ENCODE results near the gene MYO1H. TPM values are rescaled to one million over a fixed set of nuclear protein-coding genes. Genes with fewer than 3 reads are reported as not detected.

The MYO1H gene
- total and polyA plus RNA-seq, 2 of the 8 experiments (the other 6 are each of a cell fraction or from before 2014, with no cell fraction given) = 0.03 TPM; not detected in 1

DNA sequence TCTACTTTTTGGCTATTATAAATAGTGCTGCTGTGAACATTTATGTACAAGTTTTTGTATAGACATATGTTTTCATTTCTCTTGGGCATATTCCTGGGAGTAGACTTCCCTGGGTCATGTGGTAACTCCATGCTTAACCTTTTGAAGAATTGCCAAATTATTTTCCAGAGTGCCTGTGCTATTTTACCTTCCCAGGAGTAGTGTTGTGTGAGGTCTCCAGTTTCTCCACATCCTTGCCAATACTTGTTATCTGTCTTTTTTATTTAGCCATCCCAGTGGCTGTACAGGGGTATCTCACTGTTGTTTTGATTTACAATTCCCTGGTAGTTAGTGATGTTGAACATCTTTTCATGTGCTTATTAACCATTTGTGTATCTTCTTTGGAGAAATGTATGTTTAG is 148.6 kb downstream of the MYO1H start:
- FAIRE-seq = no peak
- no peak overlapping the region for H4K91ac ChIP-seq (replicated peaks; ENCODE audit: insufficient read length, low read length)
- H3K79me1 ChIP-seq (ENCODE audit: low read depth, low read length) = no peaks in the 10 kb centered on the region
- 0 out of 4 replicates have a peak, but pooled peaks cover 0 to 4% of the 10 kb centered on the region in 2 experiments for H3K9me3 ChIP-seq (ENCODE audit: insufficient read depth in 2 of 2, low read depth in 1 of 2, low read length in 1 of 2)
- no peak overlapping the region for H3K27ac ChIP-seq (ENCODE audit: low read depth, low read length)
- no peak overlapping the region for H4K8ac ChIP-seq (ENCODE audit: extremely low read depth, insufficient read depth, low read length)
- no peak overlapping the region for H3K23ac ChIP-seq (ENCODE audit: insufficient read length)
- no peak overlapping the region for H2BK5ac ChIP-seq (ENCODE audit: low read depth, low read length)
- TF ChIP-seq RFX5 (IDR thresholded peaks at IDR 0.05; ENCODE audit: borderline replicate concordance, low read depth, low read length) (no peak), TEAD4 (IDR thresholded peaks at IDR 0.05; ENCODE audit: low read depth, low read length) (no peak), CBX5 (IDR thresholded peaks at IDR 0.05; ENCODE audit: low read depth, low read length) (no peak), GTF2F1 (IDR thresholded peaks at IDR 0.05; ENCODE audit: borderline replicate concordance, low read depth, low read length) (no peak), SIN3A (conservative IDR thresholded peaks at IDR 0.05 in 1 of 2, IDR thresholded peaks at IDR 0.05 in 1 of 2; ENCODE audit: low read depth in 1 of 2, low read length in 2 of 2) (no peak), EGR1 (IDR thresholded peaks at IDR 0.05; ENCODE audit: borderline replicate concordance, low read depth, low read length) (no peak)
- H3K56ac ChIP-seq (replicated peaks; ENCODE audit: insufficient read length, low read depth, low read length) = no peak overlapping the region
- no peaks in the 10 kb centered on the region for H3K79me2 ChIP-seq (ENCODE audit: control insufficient read depth in 1 of 2, insufficient read depth in 2 of 2, low read length in 2 of 2)
- no peak overlapping the region for H2BK12ac ChIP-seq (ENCODE audit: low read depth, low read length)
- H2BK120ac ChIP-seq (replicated peaks; ENCODE audit: low read depth, low read length) = no peak overlapping the region
- H4K20me1 ChIP-seq (replicated peaks in 1 of 2; ENCODE audit: control insufficient read depth in 1 of 2, insufficient read depth in 2 of 2, low read length in 2 of 2) = no peaks in the 10 kb centered on the region
- no peak overlapping the region for H4K5ac ChIP-seq (ENCODE audit: insufficient read length, low read depth, low read length)
- H3K4ac ChIP-seq (replicated peaks; ENCODE audit: insufficient read length, low read depth, low read length) = no peak overlapping the region
- ChIA-PET POLR2A (ENCODE audit: partially characterized antibody) (no interaction called here), CTCF (ENCODE audit: partially characterized antibody) (interaction anchor here (1.3 kb wide), 1 partner anchor 27 kb away, joined by 3 read pairs; no protein-coding TSS in a partner anchor)
- H3K9ac ChIP-seq (replicated peaks in 1 of 4; ENCODE audit: extremely low read depth in 1 of 4, low read depth in 3 of 4, low read length in 3 of 4) = no peak overlapping the region
- H3K27me3 ChIP-seq (replicated peaks in 1 of 4; ENCODE audit: control insufficient read depth in 3 of 4, extremely low read depth in 1 of 4, insufficient read depth in 3 of 4, low read length in 3 of 4) = no peaks in the 10 kb centered on the region
- no peak overlapping the region for H2AK5ac ChIP-seq (ENCODE audit: low read depth, low read length)
- H3K4me2 ChIP-seq (ENCODE audit: insufficient read depth in 1 of 2, low read depth in 2 of 2, low read length in 2 of 2) = no peak overlapping the region
- H3K18ac ChIP-seq (ENCODE audit: extremely low read depth, low read length) = no peak overlapping the region
- peaks cover 0 to 36% (median 18%) of the 10 kb centered on the region in 4 experiments; a peak in 7 of 8 replicates for H3K36me3 ChIP-seq (ENCODE audit: control insufficient read depth in 2 of 4, insufficient read depth in 4 of 4, low read length in 3 of 4)
- DNase-seq (ENCODE audit: low read depth in 1 of 2, low spot score in 2 of 2) = no peak
- H2AFZ ChIP-seq (ENCODE audit: low read length) = no peak overlapping the region
- no peaks in the 10 kb centered on the region for H3K4me1 ChIP-seq (replicated peaks in 1 of 4; ENCODE audit: control insufficient read depth in 3 of 4, insufficient read depth in 4 of 4, low read length in 3 of 4)
- H3K4me3 ChIP-seq (ENCODE audit: extremely low read depth in 1 of 4, insufficient read depth in 2 of 4, low read depth in 3 of 4, low read length in 4 of 4) = no peak overlapping the region
- H3K14ac ChIP-seq (ENCODE audit: insufficient read length) = no peak overlapping the region
- no peak overlapping the region for H2BK15ac ChIP-seq (ENCODE audit: low read length)
- H3K23me2 ChIP-seq (ENCODE audit: low read depth, low read length) = no peaks in the 10 kb centered on the region
- H2BK20ac ChIP-seq (ENCODE audit: low read length) = no peak overlapping the region
